ENCODE results near the gene NEUROD4. TPM values are rescaled to one million over a fixed set of nuclear protein-coding genes. Genes with fewer than 3 reads are reported as not detected.

The NEUROD4 gene
- total RNA-seq, 1 experiment from 2014 or later: not detected

- Mint-ChIP-seq H3K9me3 (peaks cover 3% of the 10 kb centered on the region; the same call in 1 of the 2 replicates), H3K27ac (no peak overlapping the region), H3K4me1 (peaks cover 23% of the 10 kb centered on the region), H3K36me3 (no peaks in the 10 kb centered on the region), H3K27me3 (ENCODE audit: low read depth) (no peaks in the 10 kb centered on the region), H3K4me3 (no peak overlapping the region)
- no peak for ATAC-seq
- POLR2A ChIA-PET: interaction anchor here (0.9 kb wide), 1 partner anchor 12 kb away, joined by 3 read pairs; no protein-coding TSS in a partner anchor
- no peak for TF ChIP-seq ATF2 (CRISPR knock-in tag; IDR thresholded peaks at IDR 0.05; ENCODE audit: borderline replicate concordance, low read depth)
- TF ChIP-seq ZBTB43 (CRISPR knock-in tag; IDR thresholded peaks at IDR 0.05): no peak
- no peak for TF ChIP-seq NR1H2 (CRISPR knock-in tag; IDR thresholded peaks at IDR 0.05)
- no peak for TF ChIP-seq FOXP4 (CRISPR knock-in tag; IDR thresholded peaks at IDR 0.05)
- no peak for TF ChIP-seq CREM (CRISPR knock-in tag; IDR thresholded peaks at IDR 0.05)
- TF ChIP-seq JUN (CRISPR knock-in tag; IDR thresholded peaks at IDR 0.05): no peak
- TF ChIP-seq ZSCAN18 (CRISPR knock-in tag; IDR thresholded peaks at IDR 0.05): no peak
- no peak for TF ChIP-seq ZNF396 (CRISPR knock-in tag; IDR thresholded peaks at IDR 0.05; ENCODE audit: borderline replicate concordance)
- no peak for TF ChIP-seq MYBL2 (CRISPR knock-in tag; IDR thresholded peaks at IDR 0.05)
- no peak for TF ChIP-seq MXD4 (CRISPR knock-in tag; IDR thresholded peaks at IDR 0.05; ENCODE audit: borderline replicate concordance)
- CTCF ChIA-PET: interaction anchor here (0.6 to 2.1 kb wide), 3 partner anchors 14 to 65 kb away, joined by 3 to 8 read pairs (median 5); no protein-coding TSS in a partner anchor
- no peak for DNase-seq (ENCODE audit: low spot score)
These were observed 38.3 kb downstream of the NEUROD4 start for GRCh38 chr12:55058082-55058481.

- Mint-ChIP-seq H3K4me1 (peaks cover 23% of the 10 kb centered on the region), H3K36me3 (no peaks in the 10 kb centered on the region), H3K27ac (no peak overlapping the region), H3K4me3 (no peak overlapping the region), H3K27me3 (ENCODE audit: low read depth) (no peaks in the 10 kb centered on the region), H3K9me3 (peaks cover 3% of the 10 kb centered on the region; the same call in 1 of the 2 replicates)
- POLR2A ChIA-PET: interaction anchor here (0.9 kb wide), 1 partner anchor 13 kb away, joined by 3 read pairs; no protein-coding TSS in a partner anchor
- TF ChIP-seq AR (CRISPR knock-in tag; IDR thresholded peaks at IDR 0.05) (no peak), CBFB (CRISPR knock-in tag; IDR thresholded peaks at IDR 0.05; ENCODE audit: low read depth) (no peak), E2F4 (CRISPR knock-in tag; IDR thresholded peaks at IDR 0.05; ENCODE audit: borderline replicate concordance, low read depth) (no peak), PREB (CRISPR knock-in tag; IDR thresholded peaks at IDR 0.05; ENCODE audit: borderline replicate concordance) (no peak), SOX15 (CRISPR knock-in tag; IDR thresholded peaks at IDR 0.05) (no peak), MLX (CRISPR knock-in tag; IDR thresholded peaks at IDR 0.05) (no peak)
- CTCF ChIA-PET: interaction anchor here (0.6 to 2.1 kb wide), 4 partner anchors 9 to 66 kb away, joined by 4 to 8 read pairs (median 5); no protein-coding TSS in a partner anchor
- no peak for DNase-seq (ENCODE audit: low spot score)
- no peak for ATAC-seq
These were observed 39.0 kb downstream of the NEUROD4 start for GRCh38 chr12:55058776-55059175.
